ENCODE data around the gene ASB2. TPM values are rescaled to one million over a fixed set of nuclear protein-coding genes. Genes with fewer than 3 reads are reported as not detected.

ASB2 gene
- polyA plus RNA-seq (2012; ENCODE audit: insufficient read depth, insufficient read length, low read depth) = not detected

GRCh38 chr14:93976477-93977057 lies at the start of gene ASB2:
TSS of gene ASB2 (minus strand) at chr14:93976570. CDS start at chr14:93964539, 12,031 bp downstream.
- H3K4me1 ChIP-seq = no peaks in the 10 kb centered on the region
- no peaks in the 10 kb centered on the region for H3K27me3 ChIP-seq
- no peaks in the 10 kb centered on the region for H3K36me3 ChIP-seq
- no peak for TF ChIP-seq CTCF (IDR thresholded peaks at IDR 0.05; ENCODE audit: low read depth, low read length)
- no peak for DNase-seq
- H3K4me3 ChIP-seq (ENCODE audit: low read depth, low read length) = no peak within 1 kb of the TSS
- no peaks in the 10 kb centered on the region for H3K9me3 ChIP-seq

GRCh38 chr14:94025720-94026119 lies 49.4 kb upstream of the ASB2 start:
- TF ChIP-seq CTCF (IDR thresholded peaks at IDR 0.05; ENCODE audit: low read depth, low read length) = no peak
- Histone ChIP-seq H3K4me1 (no peaks in the 10 kb centered on the region), H3K4me3 (ENCODE audit: low read depth, low read length) (peak overlapping the region; percentile 55), H3K9me3 (no peaks in the 10 kb centered on the region), H3K36me3 (no peaks in the 10 kb centered on the region), H3K27me3 (no peaks in the 10 kb centered on the region)
- no peak for DNase-seq

GRCh38 chr14:94024549-94024948 lies 48.2 kb upstream of the ASB2 start:
- TF ChIP-seq CTCF (IDR thresholded peaks at IDR 0.05; ENCODE audit: low read depth, low read length) = no peak
- H3K36me3 ChIP-seq = no peaks in the 10 kb centered on the region
- H3K9me3 ChIP-seq = no peaks in the 10 kb centered on the region
- H3K27me3 ChIP-seq = no peaks in the 10 kb centered on the region
- no peak overlapping the region for H3K4me3 ChIP-seq (ENCODE audit: low read depth, low read length)
- no peaks in the 10 kb centered on the region for H3K4me1 ChIP-seq
- DNase-seq = no peak

GRCh38 chr14:94022532-94023411 lies 46.4 kb upstream of the ASB2 start:
- TF ChIP-seq CTCF (IDR thresholded peaks at IDR 0.05; ENCODE audit: low read depth, low read length) = no peak
- no peak overlapping the region for H3K4me3 ChIP-seq (ENCODE audit: low read depth, low read length)
- no peaks in the 10 kb centered on the region for H3K9me3 ChIP-seq
- no peaks in the 10 kb centered on the region for H3K36me3 ChIP-seq
- H3K4me1 ChIP-seq = no peaks in the 10 kb centered on the region
- no peak for DNase-seq
- no peaks in the 10 kb centered on the region for H3K27me3 ChIP-seq

GRCh38 chr14:94021416-94022157 lies 45.2 kb upstream of the ASB2 start:
- DNase-seq = no peak
- no peak overlapping the region for H3K4me3 ChIP-seq (ENCODE audit: low read depth, low read length)
- H3K9me3 ChIP-seq = no peaks in the 10 kb centered on the region

More at GRCh38 chr14:94021416-94022157, 45.2 kb upstream of the ASB2 start:
- H3K36me3 ChIP-seq = no peaks in the 10 kb centered on the region
- no peaks in the 10 kb centered on the region for H3K27me3 ChIP-seq
- TF ChIP-seq CTCF (IDR thresholded peaks at IDR 0.05; ENCODE audit: low read depth, low read length) = no peak
- no peaks in the 10 kb centered on the region for H3K4me1 ChIP-seq
